HG03280 (cell line): Measurements from ENCODE around the gene TMEM69.
"Not testable (repeated sequence)": the region's sequence is repeated elsewhere in the genome, so short reads cannot be mapped to it uniquely, and the experiment has no call there.

Experiments
- ATAC-seq: cut with Tn5 transposase; IDR thresholded peaks from one replicate; pipeline ENCODE4 v1.9.1; 2021; ENCODE audit warnings: mild to moderate bottlenecking, moderate library complexity; ENCODE audit not compliant: unreplicated experiment

TMEM69 gene

DNA sequence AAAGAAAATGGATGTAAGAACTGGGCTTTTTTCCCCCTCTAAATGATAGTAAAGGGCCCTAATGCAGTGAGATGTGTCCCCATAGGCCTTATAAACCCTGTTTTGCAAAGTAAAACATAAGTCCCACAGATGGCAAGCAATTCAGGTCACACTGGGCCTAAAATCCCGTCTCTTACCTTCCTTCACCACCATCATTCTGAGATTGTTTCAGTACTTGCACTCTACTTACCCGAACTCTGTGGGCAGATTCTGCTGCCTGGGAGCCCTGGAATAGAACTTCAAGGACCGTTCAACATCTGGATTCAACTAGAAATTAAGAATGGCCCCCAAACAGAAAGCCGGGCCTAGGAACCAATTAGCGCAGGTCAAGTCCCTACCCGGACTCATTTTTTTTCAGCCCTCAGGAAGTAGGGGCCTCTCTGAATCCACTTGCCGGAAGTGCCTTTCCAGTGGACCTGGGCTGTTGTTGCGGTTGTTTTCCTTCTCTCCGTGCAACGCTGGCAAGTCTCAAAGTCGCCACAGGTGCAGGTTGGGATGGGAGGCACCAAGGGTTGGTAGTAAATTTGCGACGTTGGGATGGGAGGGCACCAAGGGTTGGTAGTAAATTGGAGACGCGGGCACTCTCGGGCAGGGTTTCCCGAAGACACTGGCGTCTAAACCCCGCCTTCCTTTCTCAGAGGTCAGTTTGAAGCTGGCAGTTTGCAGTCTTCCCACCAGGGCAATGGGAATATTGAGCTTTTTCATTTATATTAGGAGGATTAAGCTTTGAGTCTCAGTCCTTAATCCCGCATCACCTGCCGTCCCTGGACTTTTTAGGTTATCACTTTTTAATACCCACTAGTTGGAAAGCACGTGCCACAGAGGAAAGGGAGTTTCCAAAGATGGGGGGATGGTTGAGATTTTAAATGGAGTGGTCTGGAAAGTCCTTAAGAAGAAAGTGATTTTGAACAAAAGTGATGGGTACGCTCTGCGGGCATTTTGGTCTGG is at the start of gene TMEM69:
Gene TMEM69, plus strand, starts transcription at position 428 of the 987 bp plus-strand sequence. CDS start 2,888 bp downstream, outside the sequence.
- peak; percentile 27 for ATAC-seq

GRCh38 chr1:45640293-45640692 is 47.7 kb upstream of the TMEM69 start:
- ATAC-seq: no peak

- no peak for ATAC-seq
These were observed 44.7 kb upstream of the TMEM69 start for GRCh38 chr1:45643321-45643720.

DNA sequence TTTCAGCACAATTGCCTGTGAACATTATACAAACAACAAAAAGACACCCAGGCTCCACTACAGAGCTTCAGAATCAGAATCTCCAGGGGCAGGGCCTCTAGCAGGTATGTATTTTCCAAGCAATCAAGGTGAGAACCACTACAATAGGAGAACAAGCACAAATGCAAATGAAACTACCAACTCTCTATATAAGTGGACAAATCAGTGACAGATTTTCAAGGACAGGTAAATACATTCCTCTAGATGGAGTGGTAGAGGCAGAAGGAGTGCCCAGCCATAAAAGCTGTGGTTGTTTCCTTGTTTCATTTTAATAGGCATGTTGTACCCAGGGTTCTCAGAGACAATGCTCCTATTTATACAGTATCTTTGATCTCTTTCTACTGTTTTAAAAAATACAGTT is 44.0 kb upstream of the TMEM69 start:
- ATAC-seq: no peak

GRCh38 chr1:45644661-45645060 is 43.3 kb upstream of the TMEM69 start:
- no peak for ATAC-seq

GRCh38 chr1:45647248-45648021 is 40.5 kb upstream of the TMEM69 start:
- ATAC-seq: no peak

DNA sequence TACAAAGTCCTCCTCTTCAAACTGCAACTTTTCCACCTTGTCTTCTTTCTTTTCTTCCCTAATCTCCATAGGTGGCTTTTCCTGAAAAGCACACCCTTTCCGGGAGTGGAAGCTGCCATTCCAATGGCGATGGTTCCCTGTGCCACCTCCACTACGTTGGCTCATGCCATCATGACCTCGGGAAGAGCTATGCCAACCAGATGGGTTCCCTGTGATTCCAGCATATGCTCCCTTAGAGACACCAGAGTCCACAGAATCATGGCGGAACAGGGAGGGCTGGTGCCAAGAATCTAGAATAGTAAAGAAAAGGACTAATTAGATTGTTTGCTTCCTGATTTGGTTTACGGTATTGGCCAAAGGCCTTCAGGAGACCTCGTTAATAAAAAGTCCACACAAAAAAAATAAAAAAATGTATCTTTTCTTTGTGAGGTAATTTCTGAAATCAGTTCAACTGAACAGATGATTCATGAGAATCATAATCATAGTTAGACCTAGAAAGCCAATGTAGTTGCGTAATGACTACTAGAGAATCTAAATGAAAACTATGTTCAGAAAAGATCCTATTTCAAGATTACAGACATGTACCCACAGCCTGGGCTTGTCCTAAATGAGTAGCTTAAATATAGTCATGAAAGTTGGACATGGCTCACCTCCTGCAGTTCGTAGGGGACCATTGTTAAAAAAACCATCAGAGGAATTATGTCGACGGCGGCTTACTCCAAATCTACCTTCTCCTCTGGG is 33.3 kb upstream of the TMEM69 start:
- no peak for ATAC-seq

DNA sequence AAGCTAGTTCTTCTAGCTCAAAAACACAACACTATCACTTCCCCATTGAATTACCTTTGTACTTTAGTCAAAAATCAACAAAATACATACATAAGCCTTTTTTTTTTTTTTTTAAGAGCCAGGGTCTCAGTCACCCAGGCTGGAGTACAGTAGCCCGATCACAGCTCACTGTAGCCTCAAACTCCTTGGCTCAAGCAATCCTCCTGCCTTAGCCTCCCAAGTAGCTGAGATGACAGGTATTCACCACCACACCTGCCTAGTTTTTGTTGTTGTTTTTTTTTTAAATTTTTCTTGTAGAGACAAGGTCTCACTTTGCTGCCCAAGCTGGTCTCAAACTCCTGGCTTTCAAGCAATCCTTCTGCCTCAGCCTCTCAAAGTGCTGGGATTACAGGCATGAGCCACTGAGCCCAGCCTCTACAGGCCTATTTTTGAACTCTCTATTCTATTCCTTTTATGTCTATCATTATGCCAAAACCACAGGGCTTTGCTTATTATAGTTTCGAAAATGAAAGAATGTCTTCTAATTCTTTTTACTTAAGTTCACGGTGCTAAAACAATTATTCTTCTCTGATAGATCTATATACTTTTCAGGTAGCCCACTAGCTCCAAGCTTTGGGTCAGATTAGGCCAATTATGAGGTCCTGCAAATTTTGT is 31.3 kb upstream of the TMEM69 start:
- ATAC-seq: no peak

DNA sequence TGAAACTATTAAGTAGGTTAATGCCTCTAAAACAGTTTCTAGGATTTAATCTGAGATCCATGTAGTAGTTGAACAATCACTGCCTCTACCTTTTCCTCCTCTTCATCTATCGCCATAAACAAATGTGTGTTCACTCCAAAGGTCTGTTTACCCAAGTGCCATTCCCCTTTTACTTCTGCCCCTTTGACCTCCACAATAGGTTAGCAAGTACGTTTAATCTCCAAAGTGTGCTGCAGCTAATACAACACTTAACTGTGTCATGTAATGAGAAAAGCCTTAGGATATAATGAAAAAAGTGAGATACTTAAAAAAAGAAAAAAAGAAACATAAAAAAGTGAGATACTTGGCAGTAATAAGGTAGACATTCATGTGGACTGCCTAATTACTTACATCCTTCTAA is 29.8 kb upstream of the TMEM69 start:
- ATAC-seq: no peak

DNA sequence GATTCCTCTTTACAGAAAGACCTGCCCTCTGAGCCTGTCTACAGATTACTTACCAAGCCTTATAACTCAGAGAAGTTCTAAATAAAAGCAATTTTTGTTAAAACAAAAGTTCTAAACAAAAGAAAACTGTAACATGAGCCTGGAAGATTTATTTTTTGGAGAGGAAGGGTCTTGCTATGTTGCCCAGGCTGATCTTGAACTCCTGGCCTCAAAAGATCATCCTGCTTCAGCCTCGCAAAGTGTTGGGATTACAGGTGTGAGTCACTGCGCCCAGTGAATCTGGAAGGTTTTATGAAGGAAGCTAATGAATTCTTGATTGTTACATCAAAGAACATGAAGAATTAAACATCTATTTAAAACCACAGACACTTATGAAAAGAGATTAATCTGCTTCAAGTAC is 28.8 kb upstream of the TMEM69 start:
- no peak for ATAC-seq

DNA sequence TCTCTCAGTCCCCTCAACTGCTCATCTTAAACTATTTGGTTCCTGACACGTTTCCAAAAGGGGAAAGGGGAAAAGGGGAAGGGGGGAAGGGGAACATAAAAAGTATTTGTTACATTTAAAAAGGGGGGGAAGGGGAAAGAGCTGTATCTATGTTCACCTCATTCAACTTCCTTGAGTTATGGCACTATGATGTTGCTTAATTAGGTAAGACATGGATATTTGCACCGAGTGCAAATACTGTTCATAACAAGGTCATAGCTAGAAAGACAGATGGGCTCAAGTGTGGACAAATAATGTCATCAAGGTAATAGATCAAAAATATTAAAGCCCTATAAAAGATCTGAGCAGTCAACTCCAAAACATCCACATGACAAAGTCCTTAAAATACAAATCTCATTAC is 27.6 kb upstream of the TMEM69 start:
- no peak for ATAC-seq

GRCh38 chr1:45666836-45667235 is 21.1 kb upstream of the TMEM69 start:
- no peak for ATAC-seq

GRCh38 chr1:45667321-45668111 is 20.5 kb upstream of the TMEM69 start:
- ATAC-seq: no peak

DNA sequence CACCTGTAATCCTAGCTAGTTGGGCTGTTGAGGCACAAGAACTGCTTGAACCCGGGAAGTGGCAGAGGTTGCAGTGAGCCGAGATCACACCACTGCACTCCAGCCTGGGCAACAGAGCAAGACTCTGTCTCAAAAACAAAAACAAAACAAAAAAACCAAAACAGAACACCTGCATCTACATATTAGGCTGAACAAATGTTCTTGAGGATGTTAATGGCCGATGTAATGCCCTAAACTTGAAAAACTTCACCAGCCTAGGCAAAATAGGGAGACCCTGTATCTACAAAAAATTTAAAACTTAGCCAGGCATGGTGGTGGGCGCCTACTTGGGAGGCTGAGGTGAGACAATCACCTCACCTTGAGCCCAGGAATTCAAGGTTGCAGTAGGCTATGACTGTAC is 19.5 kb upstream of the TMEM69 start:
- ATAC-seq: no peak

- no peak for ATAC-seq
These were observed 18.6 kb upstream of the TMEM69 start for GRCh38 chr1:45669379-45669778.

DNA sequence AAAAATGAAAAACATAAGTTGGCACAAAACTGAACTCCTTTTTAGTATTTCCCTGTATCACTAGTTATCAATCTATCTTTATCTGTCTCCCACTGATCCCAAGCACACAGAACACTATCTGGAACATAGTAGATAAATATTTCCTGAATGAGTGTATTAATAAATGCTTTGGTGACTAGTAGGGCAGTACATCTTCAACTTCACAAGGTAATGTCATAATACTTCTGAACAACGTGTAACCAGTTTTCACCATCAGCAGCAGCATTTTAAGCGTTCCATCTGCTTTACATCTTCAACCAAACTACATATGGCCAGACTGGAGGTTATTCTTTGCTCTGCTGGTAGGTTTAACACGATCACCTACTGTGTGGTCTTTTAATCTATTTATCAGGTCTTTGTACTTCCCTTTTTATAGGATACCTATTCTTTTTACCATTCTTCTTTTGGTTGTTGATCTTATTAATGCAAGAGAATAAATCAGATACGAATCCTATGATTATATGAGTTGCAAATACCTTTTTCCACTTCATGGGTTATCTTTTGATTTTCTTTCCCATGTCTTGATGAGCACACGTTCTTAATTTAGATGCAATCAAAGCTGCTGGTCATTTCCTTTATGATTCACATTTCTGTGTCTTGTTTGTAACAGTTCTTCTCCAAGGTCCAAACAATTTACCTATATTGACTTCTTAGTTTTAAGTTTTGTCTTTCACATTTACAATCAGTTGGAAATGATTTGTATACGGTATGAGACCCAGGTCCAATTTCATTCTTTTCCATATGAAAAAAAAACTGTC is 17.9 kb upstream of the TMEM69 start:
- ATAC-seq: no peak

DNA sequence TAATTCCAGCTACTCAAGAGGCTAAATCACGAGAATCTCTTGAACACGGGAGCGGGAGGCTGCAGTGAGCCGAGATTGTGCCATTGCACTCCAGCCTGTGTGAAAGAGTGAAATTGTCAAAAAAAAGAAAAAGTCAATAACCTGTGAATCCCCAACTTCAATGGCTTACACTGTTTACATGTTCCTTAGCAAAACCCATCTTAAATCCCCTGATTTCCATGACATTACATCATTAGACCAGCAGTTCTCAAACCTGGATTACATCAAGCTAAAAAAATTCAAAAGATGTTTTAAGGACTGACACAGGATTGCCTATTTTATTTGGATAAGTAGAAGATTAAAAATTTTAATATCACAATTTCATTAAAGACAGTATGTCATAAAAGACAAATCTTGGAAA is 14.0 kb upstream of the TMEM69 start:
- no peak for ATAC-seq

- ATAC-seq: no peak
These were observed 13.5 kb upstream of the TMEM69 start for GRCh38 chr1:45674478-45674877.

DNA sequence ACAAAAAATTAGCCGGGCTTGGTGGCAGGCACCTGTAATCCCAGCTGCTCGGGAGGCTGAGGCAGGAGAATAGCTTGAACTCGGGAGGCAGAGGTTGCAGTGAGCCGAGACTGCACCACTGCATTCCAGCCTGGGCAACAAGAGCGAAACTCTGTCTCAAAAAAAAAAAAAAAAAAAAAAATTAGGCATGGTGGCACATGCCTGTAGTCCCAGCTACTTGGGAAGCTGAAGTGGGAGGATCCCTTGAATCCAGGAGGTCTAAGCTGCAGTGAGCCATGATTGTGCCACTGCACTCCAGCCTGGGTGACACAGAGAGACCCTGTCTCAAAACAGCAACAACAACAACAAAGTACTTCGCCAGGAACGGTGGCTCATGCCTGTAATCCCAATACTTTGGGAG is 11.4 kb upstream of the TMEM69 start:
- ATAC-seq: not testable (repeated sequence)
